H1 (cell line): ENCODE results near the gene VMP1. TPM values are rescaled to one million over a fixed set of nuclear protein-coding genes. Genes with fewer than 3 reads are reported as not detected.

Experiments used
- CTCF ChIA-PET: fragments of 300-600 bp; sonication (Branson Sonifier 250); formaldehyde crosslinking; loops from one replicate; lab custom pipeline; 2021; ENCODE audit not compliant: partially characterized antibody; lab: Charles Lee
- POLR2A ChIA-PET: fragments of 300-600 bp; sonication (Branson Sonifier 250); formaldehyde crosslinking; loops from one replicate; lab custom pipeline; 2021; ENCODE audit warnings: inconsistent platforms; ENCODE audit not compliant: partially characterized antibody; lab: Charles Lee
- DNase-seq, 2 experiments: peaks; one replicate each; pipeline versions ENCODE4 v3.0.0 to v3.0.0-alpha.2; 2010 to 2022; ENCODE audit warnings: low spot score in 2 of 2, low read depth in 1 of 2, mixed read lengths in 1 of 2
- FAIRE-seq: peaks from 2 replicates; lab custom pipeline; 2011; peaks lifted over from hg19 to GRCh38; lab: Jason Lieb, UNC
- H2AFZ ChIP-seq: 2 replicates; pipeline ENCODE4 v1.8.1; 2012; ENCODE audit warnings: low read length, inconsistent platforms
- H2AK5ac ChIP-seq: 2 replicates; pipeline ENCODE4 v1.6.1; 2013; ENCODE audit warnings: low read depth, low read length
- H2BK120ac ChIP-seq: replicated peaks from 2 replicates; pipeline ENCODE3; 2013; ENCODE audit warnings: low read depth, low read length, inconsistent platforms
- H2BK12ac ChIP-seq: 2 replicates; pipeline ENCODE4 v1.6.1; 2013; ENCODE audit warnings: low read depth, low read length
- H2BK15ac ChIP-seq: 2 replicates; pipeline ENCODE4 v1.6.1; 2013; ENCODE audit warnings: low read length
- H2BK20ac ChIP-seq: 2 replicates; pipeline ENCODE4 v1.6.1; 2013; ENCODE audit warnings: low read length
- H2BK5ac ChIP-seq: 2 replicates; pipeline ENCODE4 v1.6.1; 2013; ENCODE audit warnings: low read depth, low read length
- H3K14ac ChIP-seq: 2 replicates; pipeline ENCODE4 v1.6.1; 2013; ENCODE audit warnings: inconsistent platforms; ENCODE audit not compliant: insufficient read length
- H3K18ac ChIP-seq: 2 replicates; pipeline ENCODE4 v1.6.1; 2013; ENCODE audit warnings: low read length; ENCODE audit errors: extremely low read depth
- H3K23ac ChIP-seq: 2 replicates; pipeline ENCODE4 v1.6.1; 2013; ENCODE audit warnings: inconsistent platforms; ENCODE audit not compliant: insufficient read length
- H3K23me2 ChIP-seq: 2 replicates; pipeline ENCODE4 v1.6.1; 2013; ENCODE audit warnings: low read depth, low read length
- H3K27ac ChIP-seq: 2 replicates; pipeline ENCODE4 v1.6.1; 2011; ENCODE audit warnings: low read depth, low read length, inconsistent platforms
- H3K27me3 ChIP-seq, 4 experiments: replicated peaks in 1 of 4; 1 replicate in 1 of 4; 2 replicates in 3 of 4; pipeline versions ENCODE4 v1.6.1 to v1.8.1; 2011 to 2013; ENCODE audit warnings: low read length in 3 of 4, mild to moderate bottlenecking in 3 of 4, inconsistent platforms in 2 of 4, mixed read lengths in 2 of 4, moderate library complexity in 1 of 4; ENCODE audit not compliant: control insufficient read depth in 3 of 4, insufficient read depth in 3 of 4; ENCODE audit errors: extremely low read depth in 1 of 4
- H3K36me3 ChIP-seq, 4 experiments: 2 replicates each; pipeline versions ENCODE4 v1.6.1 to v1.8.1; 2011 to 2013; ENCODE audit warnings: mild to moderate bottlenecking in 4 of 4, low read length in 3 of 4, moderate library complexity in 2 of 4, control low read depth in 1 of 4, inconsistent platforms in 1 of 4; ENCODE audit not compliant: insufficient read depth in 4 of 4, control insufficient read depth in 2 of 4
- H3K4ac ChIP-seq: replicated peaks from 2 replicates; pipeline ENCODE3; 2013; ENCODE audit warnings: low read length, low read depth, mixed read lengths, inconsistent platforms; ENCODE audit not compliant: insufficient read length
- H3K4me1 ChIP-seq, 4 experiments: replicated peaks in 1 of 4; 1 replicate in 1 of 4; 2 replicates in 3 of 4; pipeline versions ENCODE4 v1.6.1 to v1.8.1; 2011 to 2013; ENCODE audit warnings: low read length in 3 of 4, inconsistent platforms in 2 of 4, mixed read lengths in 1 of 4; ENCODE audit not compliant: insufficient read depth in 4 of 4, control insufficient read depth in 3 of 4
- H3K4me2 ChIP-seq, 2 experiments: 2 replicates each; pipeline versions ENCODE4 v1.6.1 to v1.8.1; 2011 to 2013; ENCODE audit warnings: low read depth in 2 of 2, low read length in 2 of 2, control low read depth in 1 of 2, inconsistent platforms in 1 of 2, mild to moderate bottlenecking in 1 of 2; ENCODE audit not compliant: insufficient read depth in 1 of 2
- H3K4me3 ChIP-seq, 4 experiments: fragments of 200-600, 300-600 bp in 1 of 4; sonication (generic), shearing (Covaris generic), sonication (Bioruptor Twin) in 1 of 4; 2 replicates each; pipeline versions ENCODE4 v1.5.1 to v1.8.1; 2011 to 2016; ENCODE audit warnings: low read length in 4 of 4, low read depth in 3 of 4, control low read depth in 2 of 4, inconsistent platforms in 2 of 4, mild to moderate bottlenecking in 2 of 4, mixed read lengths in 1 of 4, moderate library complexity in 1 of 4; ENCODE audit not compliant: insufficient read depth in 2 of 4; ENCODE audit errors: extremely low read depth in 1 of 4
- H3K56ac ChIP-seq: replicated peaks from 2 replicates; pipeline ENCODE3; 2013; ENCODE audit warnings: low read depth, mild to moderate bottlenecking, mixed read lengths, low read length, inconsistent platforms; ENCODE audit not compliant: insufficient read length
- H3K79me1 ChIP-seq: 2 replicates; pipeline ENCODE4 v1.6.1; 2013; ENCODE audit warnings: low read depth, low read length, control low read depth
- H3K79me2 ChIP-seq, 2 experiments: 2 replicates each; pipeline versions ENCODE4 v1.6.1 to v1.8.1; 2012 to 2013; ENCODE audit warnings: low read length in 2 of 2, mild to moderate bottlenecking in 2 of 2, inconsistent platforms in 1 of 2; ENCODE audit not compliant: insufficient read depth in 2 of 2, control insufficient read depth in 1 of 2
- H3K9ac ChIP-seq, 4 experiments: replicated peaks in 1 of 4; 1 replicate in 1 of 4; 2 replicates in 3 of 4; pipeline versions ENCODE4 v1.6.1 to v1.8.1; 2011 to 2013; ENCODE audit warnings: low read depth in 3 of 4, low read length in 3 of 4, control low read depth in 2 of 4, mild to moderate bottlenecking in 2 of 4, moderate library complexity in 2 of 4, inconsistent platforms in 1 of 4; ENCODE audit errors: extremely low read depth in 1 of 4
- H3K9me3 ChIP-seq, 2 experiments: 2 replicates each; pipeline versions ENCODE4 v1.6.1 to v1.8.1; 2012 to 2013; ENCODE audit warnings: mild to moderate bottlenecking in 2 of 2, moderate library complexity in 2 of 2, control low read depth in 1 of 2, inconsistent platforms in 1 of 2, low read depth in 1 of 2, low read length in 1 of 2, mixed read lengths in 1 of 2; ENCODE audit not compliant: insufficient read depth in 2 of 2
- H4K20me1 ChIP-seq, 2 experiments: replicated peaks in 1 of 2; 2 replicates each; pipeline versions ENCODE3 to v1.8.1; 2011 to 2013; ENCODE audit warnings: inconsistent platforms in 2 of 2, low read length in 2 of 2, mild to moderate bottlenecking in 1 of 2; ENCODE audit not compliant: insufficient read depth in 2 of 2, control insufficient read depth in 1 of 2
- H4K5ac ChIP-seq: 2 replicates; pipeline ENCODE4 v1.6.1; 2013; ENCODE audit warnings: low read length, low read depth, mixed read lengths, inconsistent platforms; ENCODE audit not compliant: insufficient read length
- H4K8ac ChIP-seq: 2 replicates; pipeline ENCODE4 v1.8.0; 2013; ENCODE audit warnings: mild to moderate bottlenecking, moderate library complexity, low read length, inconsistent platforms; ENCODE audit not compliant: insufficient read depth; ENCODE audit errors: extremely low read depth
- H4K91ac ChIP-seq: replicated peaks from 2 replicates; pipeline ENCODE3; 2013; ENCODE audit warnings: low read length, mixed read lengths, inconsistent platforms; ENCODE audit not compliant: insufficient read length
- CTCF ChIP-seq, 3 experiments: IDR thresholded peaks; 1 replicate in 2 of 3; 2 replicates in 1 of 3; pipeline versions ENCODE4 v1.5.1 to v1.6.1; 2011; ENCODE audit warnings: low read length in 3 of 3, mild to moderate bottlenecking in 3 of 3, inconsistent platforms in 2 of 3, low read depth in 1 of 3, moderate library complexity in 1 of 3; ENCODE audit not compliant: insufficient read depth in 1 of 3; ENCODE audit errors: control extremely low read depth in 1 of 3
- RAD21 ChIP-seq, 2 experiments: IDR thresholded peaks in 1 of 2; conservative IDR thresholded peaks in 1 of 2; 2 replicates each; pipeline ENCODE4 v1.6.1; 2011; ENCODE audit warnings: low read depth in 2 of 2, low read length in 2 of 2, improper control_type of control experiment in 1 of 2, inconsistent platforms in 1 of 2, mild to moderate bottlenecking in 1 of 2, moderate library complexity in 1 of 2
- YY1 ChIP-seq: IDR thresholded peaks from 2 replicates; pipeline ENCODE4 v1.6.1; 2011; ENCODE audit warnings: low read depth, mild to moderate bottlenecking, low read length
- WGBS, 2 experiments: shearing (Covaris generic) in 1 of 2; methylation state at CpG; one replicate each; pipeline versions ENCODE4 v1.1.6 to v1.1.7; 2013 to 2015; ENCODE audit warnings: low lambda C conversion rate in 2 of 2, mixed read lengths in 2 of 2, inconsistent platforms in 1 of 2, low coverage in 1 of 2, missing lambda C conversion rate in 1 of 2; ENCODE audit not compliant: insufficient replicate concordance in 2 of 2, insufficient coverage in 1 of 2, insufficient read length in 1 of 2; ENCODE audit errors: extremely low coverage in 1 of 2, missing lambda C conversion rate in 1 of 2; 5-methylcytosine and 5-hydroxymethylcytosine counted together
- polyA plus RNA-seq, 7 experiments: library from polyadenylated mRNA; depleted of rRNA in 3 of 7; stranded (reverse) in 5 of 7; unstranded in 2 of 7; fragments of >200 nt in 5 of 7; fragments of 200-250 nt in 2 of 7; gene quantifications; 1 replicate in 5 of 7; 2 replicates in 1 of 7; 4 replicates in 1 of 7; pipeline versions ENCODE4 v1.2.1 to v1.2.3, GENCODE V29; 2011 to 2013; ENCODE audit warnings: missing spikeins in 2 of 7, mixed read lengths in 2 of 7
- total RNA-seq: library from RNA; stranded (reverse); fragmentation: NEBNext Ultra II Directional; extraction: Animal tissue kit (Norgen Biotek cat#: 25700); gene quantifications from 2 replicates; pipeline ENCODE4 v1.2.1, GENCODE V29; 2021

Gene VMP1
- total and polyA plus RNA-seq, 2 of the 8 experiments (the other 6 are each of a cell fraction or from before 2014, with no cell fraction given): 45.0 to 92.7 TPM

- Histone ChIP-seq H3K4me3 (no peak overlapping the region), H2BK20ac (no peak overlapping the region), H3K27me3 (no peaks in the 10 kb centered on the region), H3K18ac (no peak overlapping the region), H4K20me1 (no peaks in the 10 kb centered on the region), H3K4me2 (no peak overlapping the region), H3K4me1 (no peaks in the 10 kb centered on the region), H3K9ac (no peak overlapping the region), H3K4ac (no peak overlapping the region), H3K9me3 (peaks cover 0 to 3% of the 10 kb centered on the region in 2 experiments; a peak in 3 of 4 replicates), H3K79me2 (no peaks in the 10 kb centered on the region), H3K27ac (no peak overlapping the region), H4K91ac (no peak overlapping the region), H2BK120ac (no peak overlapping the region), H3K14ac (no peak overlapping the region), H3K23ac (no peak overlapping the region), H3K56ac (no peak overlapping the region), H3K23me2 (no peaks in the 10 kb centered on the region), H3K36me3 (peaks cover 0 to 4% (median 2%) of the 10 kb centered on the region in 4 experiments; a peak in 3 of 8 replicates), H2BK5ac (no peak overlapping the region), H2AK5ac (no peak overlapping the region), H2BK15ac (no peak overlapping the region), H4K5ac (no peak overlapping the region), H2BK12ac (no peak overlapping the region), H3K79me1 (no peaks in the 10 kb centered on the region), H4K8ac (no peak overlapping the region), H2AFZ (no peak overlapping the region)
- TF ChIP-seq RAD21 (IDR thresholded peaks at IDR 0.05 in 1 of 2, conservative IDR thresholded peaks at IDR 0.05 in 1 of 2; ENCODE audit: low read depth in 2 of 2, low read length in 2 of 2) (peak; percentile 59 to 67), YY1 (no peak), CTCF (IDR thresholded peaks at IDR 0.05; ENCODE audit: control extremely low read depth in 1 of 3, insufficient read depth in 1 of 3, low read depth in 1 of 3, low read length in 3 of 3) (peak in 2 of 3 experiments; percentile 28 to 47; a peak in 2 of 4 replicates)
- 85% methylated on average over 3 of the region's 4 CpGs; no CpG with 5 or more reads in 1 of the 2 experiments for WGBS, 2 experiments
- ChIA-PET CTCF (interaction anchor here (0.6 to 2.4 kb wide), 12 partner anchors 9 to 145 kb away, joined by 3 to 10 read pairs (median 3); no protein-coding TSS in a partner anchor), POLR2A (interaction anchor here (1.2 to 1.5 kb wide), 3 partner anchors 11 to 99 kb away, joined by 3 to 4 read pairs (median 4); no protein-coding TSS in a partner anchor)
- no peak for FAIRE-seq
- no peak for DNase-seq
Observed at GRCh38 chr17:59746849-59747445, 39.5 kb downstream of the VMP1 start.
